ENCODE data around the gene COL16A1.

- no peak for TF ChIP-seq EZH2 (IDR thresholded peaks at IDR 0.05; ENCODE audit: borderline replicate concordance, low read depth, low read length, severe bottlenecking)
- TF ChIP-seq, protein P1, sequence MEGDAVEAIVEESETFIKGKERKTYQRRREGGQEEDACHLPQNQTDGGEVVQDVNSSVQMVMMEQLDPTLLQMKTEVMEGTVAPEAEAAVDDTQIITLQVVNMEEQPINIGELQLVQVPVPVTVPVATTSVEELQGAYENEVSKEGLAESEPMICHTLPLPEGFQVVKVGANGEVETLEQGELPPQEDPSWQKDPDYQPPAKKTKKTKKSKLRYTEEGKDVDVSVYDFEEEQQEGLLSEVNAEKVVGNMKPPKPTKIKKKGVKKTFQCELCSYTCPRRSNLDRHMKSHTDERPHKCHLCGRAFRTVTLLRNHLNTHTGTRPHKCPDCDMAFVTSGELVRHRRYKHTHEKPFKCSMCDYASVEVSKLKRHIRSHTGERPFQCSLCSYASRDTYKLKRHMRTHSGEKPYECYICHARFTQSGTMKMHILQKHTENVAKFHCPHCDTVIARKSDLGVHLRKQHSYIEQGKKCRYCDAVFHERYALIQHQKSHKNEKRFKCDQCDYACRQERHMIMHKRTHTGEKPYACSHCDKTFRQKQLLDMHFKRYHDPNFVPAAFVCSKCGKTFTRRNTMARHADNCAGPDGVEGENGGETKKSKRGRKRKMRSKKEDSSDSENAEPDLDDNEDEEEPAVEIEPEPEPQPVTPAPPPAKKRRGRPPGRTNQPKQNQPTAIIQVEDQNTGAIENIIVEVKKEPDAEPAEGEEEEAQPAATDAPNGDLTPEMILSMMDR (IDR thresholded peaks at IDR 0.05; ENCODE audit: borderline replicate concordance, extremely low read depth, low read length, poor library complexity, severe bottlenecking), result no peak
These were observed 8.5 kb downstream of the COL16A1 start for GRCh38 chr1:31695327-31695726.
